HG03103 (cell line): Measurements from ENCODE around the gene CCDC57.
"Not testable (repeated sequence)": the region's sequence is repeated elsewhere in the genome, so short reads cannot be mapped to it uniquely, and the experiment has no call there.

ENCODE experiments used
- ATAC-seq: cut with Tn5 transposase; IDR thresholded peaks from one replicate; pipeline ENCODE4 v1.9.1; 2021; ENCODE audit warnings: low read depth; ENCODE audit not compliant: unreplicated experiment

The CCDC57 gene

GRCh38 chr17:82179412-82179811, 33.2 kb downstream of the CCDC57 start:
- no peak for ATAC-seq

GRCh38 chr17:82178499-82179261, 34.0 kb downstream of the CCDC57 start:
- ATAC-seq: no peak

- ATAC-seq: no peak
Observed at GRCh38 chr17:82177761-82178498, 34.7 kb downstream of the CCDC57 start.

GRCh38 chr17:82177276-82177675, 35.4 kb downstream of the CCDC57 start:
- ATAC-seq: no peak

GRCh38 chr17:82175951-82176350, 36.7 kb downstream of the CCDC57 start:
- no peak for ATAC-seq

GRCh38 chr17:82175201-82175600, 37.4 kb downstream of the CCDC57 start:
- ATAC-seq: no peak

GRCh38 chr17:82174042-82174857, 38.4 kb downstream of the CCDC57 start:
- ATAC-seq: not testable (repeated sequence)

GRCh38 chr17:82173351-82174041, 39.1 kb downstream of the CCDC57 start:
- no peak for ATAC-seq

GRCh38 chr17:82172486-82173160, 40.0 kb downstream of the CCDC57 start:
- no peak for ATAC-seq

- ATAC-seq: no peak
Observed at GRCh38 chr17:82171750-82172375, 40.8 kb downstream of the CCDC57 start.

- no peak for ATAC-seq
Observed at GRCh38 chr17:82170412-82170961, 42.2 kb downstream of the CCDC57 start.

- no peak for ATAC-seq
Observed at GRCh38 chr17:82168568-82168967, 44.1 kb downstream of the CCDC57 start.

GRCh38 chr17:82167028-82167427, 45.6 kb downstream of the CCDC57 start:
- no peak for ATAC-seq

- ATAC-seq: no peak
Observed at GRCh38 chr17:82164853-82165252, 47.8 kb downstream of the CCDC57 start.

GRCh38 chr17:82161216-82161615, 51.4 kb downstream of the CCDC57 start:
- ATAC-seq: no peak

GRCh38 chr17:82160075-82160474, 52.6 kb downstream of the CCDC57 start:
- ATAC-seq: no peak

- ATAC-seq: no peak
Observed at GRCh38 chr17:82158825-82159224, 53.8 kb downstream of the CCDC57 start.

GRCh38 chr17:82157046-82158035, 55.3 kb downstream of the CCDC57 start:
- no peak for ATAC-seq
